ENCODE data around the gene CCDC12.
A peak's percentile ranks its signal among the peaks of the same experiment; 100 is the strongest.

The CCDC12 gene

GRCh38 chr3:46903341-46904302 lies 72.9 kb downstream of the CCDC12 start:
- no peak for DNase-seq

GRCh38 chr3:46902188-46902631 lies 74.3 kb downstream of the CCDC12 start:
- DNase-seq = no peak

GRCh38 chr3:46901591-46902187 lies 74.9 kb downstream of the CCDC12 start:
- no peak for DNase-seq

- no peak for DNase-seq
Measured at GRCh38 chr3:46901061-46901460, 75.5 kb downstream of the CCDC12 start.

GRCh38 chr3:46900356-46900755 lies 76.2 kb downstream of the CCDC12 start:
- no peak for DNase-seq

- peak; percentile 56 for DNase-seq
Measured at GRCh38 chr3:46900007-46900292, 76.6 kb downstream of the CCDC12 start.

GRCh38 chr3:46899151-46900006 lies 77.2 kb downstream of the CCDC12 start:
- no peak for DNase-seq

- no peak for DNase-seq
Measured at GRCh38 chr3:46898321-46899150, 78.0 kb downstream of the CCDC12 start.

- DNase-seq = no peak
Measured at GRCh38 chr3:46897829-46898320, 78.7 kb downstream of the CCDC12 start.

- DNase-seq = no peak
Measured at GRCh38 chr3:46897031-46897430, 79.5 kb downstream of the CCDC12 start.

- no peak for DNase-seq
Measured at GRCh38 chr3:46896386-46896785, 80.2 kb downstream of the CCDC12 start.

GRCh38 chr3:46895761-46896160 lies 80.8 kb downstream of the CCDC12 start:
- DNase-seq = no peak

- peak; percentile 17 for DNase-seq
Measured at GRCh38 chr3:46895204-46895660, 81.3 kb downstream of the CCDC12 start.

GRCh38 chr3:46894256-46894655 lies 82.3 kb downstream of the CCDC12 start:
- DNase-seq = no peak

GRCh38 chr3:46893763-46894162 lies 82.8 kb downstream of the CCDC12 start:
- no peak for DNase-seq

- no peak for DNase-seq
Measured at GRCh38 chr3:46893146-46893748, 83.3 kb downstream of the CCDC12 start.

GRCh38 chr3:46892285-46893145 lies 84.0 kb downstream of the CCDC12 start:
- no peak for DNase-seq

GRCh38 chr3:46891132-46891531 lies 85.4 kb downstream of the CCDC12 start:
- no peak for DNase-seq

GRCh38 chr3:46890132-46890531 lies 86.4 kb downstream of the CCDC12 start:
- DNase-seq = no peak

GRCh38 chr3:46889381-46890110 lies 87.0 kb downstream of the CCDC12 start:
- DNase-seq = no peak

Measured in NCI-H1092 treated with DMSO at 0.1 percent for 48 hours (cell line).